IMR-90 (cell line): Measurements from ENCODE around the gene KMT2A. TPM values are rescaled to one million over a fixed set of nuclear protein-coding genes. Genes with fewer than 3 reads are reported as not detected.

Experiments
- ATAC-seq: fragments of 200-7000 bp; cut with Tn5 transposase; 2 replicates; pipeline ENCODE4 v1.9.1; 2020; ENCODE audit warnings: low read depth, mild to moderate bottlenecking, moderate library complexity
- Bru-seq: library from RNA; stranded (reverse); fragments of 400-500 nt; gene quantifications from one replicate; lab custom pipeline; 2021; lab: Mats Ljungman, UMichigan
- BruChase-seq, 2 experiments: library from RNA; stranded (reverse); fragments of 400-500 nt; gene quantifications; one replicate each; lab custom pipeline; 2021; lab: Mats Ljungman, UMichigan
- BruUV-seq: library from RNA; stranded (reverse); fragments of 400-500 nt; replicated peaks from 2 replicates; lab custom pipeline; 2021; lab: Mats Ljungman, UMichigan
- CTCF ChIA-PET: fragments of 300-600 bp; formaldehyde crosslinking; extraction: SDS; loops from one replicate; lab custom pipeline; 2021; ENCODE audit warnings: antibody characterized with exemption; lab: Yijun Ruan, JAX
- POLR2A ChIA-PET: fragments of 300-600 bp; sonication (Branson Sonifier 250); formaldehyde crosslinking; loops from one replicate; lab custom pipeline; 2022; ENCODE audit warnings: antibody characterized with exemption; ENCODE audit not compliant: unreplicated experiment; lab: Charles Lee
- DNase-seq: peaks from one replicate; pipeline ENCODE4 v3.0.0; 2013
- H2AFZ ChIP-seq: replicated peaks from 2 replicates; pipeline ENCODE3; 2013; ENCODE audit warnings: low read length, mild to moderate bottlenecking; ENCODE audit not compliant: poor library complexity
- H2AK5ac ChIP-seq: 2 replicates; pipeline ENCODE4 v1.6.1; 2013; ENCODE audit warnings: low read depth, low read length, inconsistent platforms
- H2AK9ac ChIP-seq: replicated peaks from 2 replicates; pipeline ENCODE3; 2013; ENCODE audit warnings: mild to moderate bottlenecking, low read depth, low read length, moderate library complexity; ENCODE audit not compliant: poor library complexity
- H2BK120ac ChIP-seq: 2 replicates; pipeline ENCODE4 v1.6.1; 2013; ENCODE audit warnings: low read depth, low read length, inconsistent platforms
- H2BK15ac ChIP-seq: 3 replicates; pipeline ENCODE4 v1.6.1; 2013; ENCODE audit warnings: low read depth, low read length, inconsistent platforms
- H2BK20ac ChIP-seq: 2 replicates; pipeline ENCODE4 v1.6.1; 2013; ENCODE audit warnings: low read depth, mild to moderate bottlenecking, inconsistent platforms, low read length, moderate library complexity
- H2BK5ac ChIP-seq: 2 replicates; pipeline ENCODE4 v1.6.1; 2013; ENCODE audit warnings: mild to moderate bottlenecking, low read depth, low read length, inconsistent platforms; ENCODE audit not compliant: poor library complexity, severe bottlenecking
- H3K14ac ChIP-seq: replicated peaks from 2 replicates; pipeline ENCODE4 v1.6.1; 2013; ENCODE audit warnings: low read depth, low read length, inconsistent platforms
- H3K18ac ChIP-seq: 2 replicates; pipeline ENCODE4 v1.6.1; 2013; ENCODE audit warnings: low read depth, low read length, control low read depth
- H3K23ac ChIP-seq: 2 replicates; pipeline ENCODE4 v1.6.1; 2013; ENCODE audit warnings: low read depth, low read length, inconsistent platforms
- H3K27ac ChIP-seq: 2 replicates; pipeline ENCODE4 v1.5.1; 2013; ENCODE audit warnings: mild to moderate bottlenecking, control low read depth, low read length; ENCODE audit not compliant: insufficient read depth
- H3K27me3 ChIP-seq: 2 replicates; pipeline ENCODE4 v1.6.1; 2013; ENCODE audit warnings: low read length; ENCODE audit not compliant: control insufficient read depth, insufficient read depth
- H3K36me3 ChIP-seq: 2 replicates; pipeline ENCODE4 v1.6.1; 2013; ENCODE audit warnings: low read length, mixed read lengths; ENCODE audit not compliant: control insufficient read depth, insufficient read depth
- H3K4ac ChIP-seq: 2 replicates; pipeline ENCODE4 v1.6.1; 2013; ENCODE audit warnings: low read depth, low read length, inconsistent platforms
- H3K4me1 ChIP-seq: 2 replicates; pipeline ENCODE4 v1.6.1; 2013; ENCODE audit warnings: low read length, mixed read lengths; ENCODE audit not compliant: control insufficient read depth, insufficient read depth
- H3K4me2 ChIP-seq: 2 replicates; pipeline ENCODE4 v1.6.1; 2013; ENCODE audit warnings: low read depth, mild to moderate bottlenecking, control low read depth, low read length, moderate library complexity
- H3K4me3 ChIP-seq: 2 replicates; pipeline ENCODE4 v1.5.1; 2013; ENCODE audit warnings: low read depth, mild to moderate bottlenecking, control low read depth, low read length, moderate library complexity; ENCODE audit not compliant: insufficient read depth
- H3K56ac ChIP-seq: 2 replicates; pipeline ENCODE4 v1.6.1; 2013; ENCODE audit warnings: low read length, inconsistent platforms; ENCODE audit not compliant: insufficient read depth; ENCODE audit errors: extremely low read depth
- H3K79me1 ChIP-seq, 2 experiments: 2 replicates each; pipeline ENCODE4 v1.6.1; 2013; ENCODE audit warnings: low read length in 2 of 2, inconsistent platforms in 1 of 2, low read depth in 1 of 2
- H3K9ac ChIP-seq: 2 replicates; pipeline ENCODE4 v1.6.1; 2013; ENCODE audit warnings: low read depth, low read length, control low read depth
- H3K9me1 ChIP-seq: 2 replicates; pipeline ENCODE4 v1.6.1; 2013; ENCODE audit warnings: low read length, inconsistent platforms; ENCODE audit not compliant: insufficient read depth
- H3K9me3 ChIP-seq: 2 replicates; pipeline ENCODE4 v1.6.1; 2013; ENCODE audit warnings: low read length; ENCODE audit not compliant: control insufficient read depth, insufficient read depth
- H4K20me1 ChIP-seq: 2 replicates; pipeline ENCODE4 v1.6.1; 2013; ENCODE audit warnings: low read length, inconsistent platforms; ENCODE audit not compliant: insufficient read depth
- H4K5ac ChIP-seq: 2 replicates; pipeline ENCODE4 v1.6.1; 2013; ENCODE audit warnings: mild to moderate bottlenecking, low read depth, low read length, control low read depth
- H4K8ac ChIP-seq, 2 experiments: 2 replicates each; pipeline ENCODE4 v1.6.1; 2013; ENCODE audit warnings: low read depth in 2 of 2, low read length in 2 of 2, control low read depth in 1 of 2, inconsistent platforms in 1 of 2
- H4K91ac ChIP-seq: 2 replicates; pipeline ENCODE4 v1.6.1; 2013; ENCODE audit warnings: low read depth, low read length, inconsistent platforms; ENCODE audit not compliant: insufficient read depth
- BHLHE40 ChIP-seq: fragments of 150-350 bp; IDR thresholded peaks from 2 replicates; pipeline ENCODE4 v1.6.1; 2016; ENCODE audit warnings: mild to moderate bottlenecking, low read depth, low read length
- ELK1 ChIP-seq: fragments of 150-350 bp; IDR thresholded peaks from 2 replicates; pipeline ENCODE4 v1.6.1; 2016; ENCODE audit warnings: low read depth, mild to moderate bottlenecking, low read length, moderate library complexity, borderline replicate concordance
- FOS ChIP-seq: fragments of 150-350 bp; IDR thresholded peaks from 2 replicates; pipeline ENCODE4 v1.6.1; 2016; ENCODE audit warnings: low read depth, low read length
- MAZ ChIP-seq: IDR thresholded peaks from 2 replicates; pipeline ENCODE4 v1.6.1; 2012; ENCODE audit warnings: low read depth, mild to moderate bottlenecking, low read length, improper control_type of control experiment, moderate library complexity, borderline replicate concordance
- MXI1 ChIP-seq: IDR thresholded peaks from 2 replicates; pipeline ENCODE4 v1.6.1; 2012; ENCODE audit warnings: low read depth, mild to moderate bottlenecking, low read length, moderate library complexity, borderline replicate concordance
- NFE2L2 ChIP-seq: fragments of 150-350 bp; IDR thresholded peaks from 2 replicates; pipeline ENCODE4 v1.6.1; 2016; ENCODE audit warnings: low read depth, mild to moderate bottlenecking, low read length
- RAD21 ChIP-seq: IDR thresholded peaks from 2 replicates; pipeline ENCODE4 v1.6.1; 2012; ENCODE audit warnings: low read length, improper control_type of control experiment
- RFX5 ChIP-seq: IDR thresholded peaks from 2 replicates; pipeline ENCODE4 v1.8.0; 2012; ENCODE audit warnings: low read depth, mild to moderate bottlenecking, low read length, moderate library complexity
- SMC3 ChIP-seq: fragments of 150-350 bp; IDR thresholded peaks from 2 replicates; pipeline ENCODE4 v1.6.1; 2016; ENCODE audit warnings: low read depth, mild to moderate bottlenecking, antibody characterized with exemption, low read length, moderate library complexity
- WGBS, 2 experiments: methylation state at CpG; one replicate each; pipeline versions ENCODE4 v1.1.5 to v1.1.7; 2013; ENCODE audit warnings: missing lambda C conversion rate in 2 of 2; ENCODE audit not compliant: insufficient read length in 1 of 2; ENCODE audit errors: extremely low coverage in 2 of 2; 5-methylcytosine and 5-hydroxymethylcytosine counted together
- dilution Hi-C: fragments of 300-500 bp; cut with HindIII; formaldehyde crosslinking; loops from one replicate; pipeline ENCODE4 v1.14.3; 2018; ENCODE audit warnings: low sequenced_read_pairs; ENCODE audit not compliant: unreplicated experiment
- in situ Hi-C: fragments of 300-500 bp; cut with MboI; formaldehyde crosslinking; loops from 3 replicates; pipeline ENCODE4 v1.14.3; 2019; ENCODE audit warnings: low sequenced_read_pairs, inconsistent platforms, mixed read lengths
- intact Hi-C: fragments of 100-400 bp; cut with micrococcal nuclease; formaldehyde crosslinking; loops from 2 replicates; pipeline ENCODE4 v1.10.0; 2022
- long read RNA-seq: library from polyadenylated mRNA; unstranded; transcript quantifications from one replicate; pipeline ENCODE4 v2.0.0, GENCODE V29; 2021; ENCODE audit not compliant: unreplicated experiment
- polyA plus RNA-seq, 3 experiments: library from polyadenylated mRNA; depleted of rRNA; stranded (reverse); fragments of >200 nt; gene quantifications; 2 replicates each; pipeline ENCODE4 v1.2.3, GENCODE V29; 2012; ENCODE audit warnings: low replicate concordance in 1 of 3
- total RNA-seq: library from RNA; depleted of rRNA; stranded (reverse); fragments of >200 nt; gene quantifications from 2 replicates; pipeline ENCODE4 v1.2.3, GENCODE V29; 2012; rRNA removed

The KMT2A gene
- 19.7 and 21.1 TPM in 2 replicates for total RNA-seq
- 15.0 and 18.2 TPM in 2 replicates for polyA plus RNA-seq (2012; rRNA removed)
- polyA plus RNA-seq (2012; cell fraction: cytosol; rRNA removed): 6.1 and 6.3 TPM in 2 replicates
- 26.7 and 54.4 TPM in 2 replicates for polyA plus RNA-seq (2012; cell fraction: nucleus; rRNA removed; ENCODE audit: low replicate concordance)
- Bru-seq, nascent RNA: percentile 92 among the genes with signal in this experiment
- BruChase-seq, experiment 1, labeled RNA remaining after a 6-hour chase: percentile 90 among the genes with signal in this experiment
- percentile 98 among the genes with signal in this experiment for BruChase-seq, experiment 2, labeled RNA remaining after a 2-hour chase
- long read RNA-seq, partial matches to known transcripts: 11 of 22 reads
- long read RNA-seq, other reads (novel, unspliced or antisense): 11 of 22 reads

GRCh38 chr11:118435893-118436624, at the start of gene KMT2A:
TSS of gene KMT2A (plus strand) at chr11:118436492. CDS start at chr11:118436513, 21 bp downstream.
- Histone ChIP-seq H4K5ac (peak within 1 kb of the TSS; percentile 66), H3K18ac (peak within 1 kb of the TSS; percentile 73), H3K9ac (peak within 1 kb of the TSS; percentile 83), H3K4me2 (peak within 1 kb of the TSS; percentile 100), H3K27ac (peak within 1 kb of the TSS; percentile 95), H3K36me3 (no peaks in the 10 kb centered on the region), H3K4ac (peak within 1 kb of the TSS; percentile 89), H2AFZ (peak within 1 kb of the TSS; percentile 96), H3K23ac (peak within 1 kb of the TSS; percentile 86), H2AK5ac (0 out of 2 replicates have a peak within 1 kb of the TSS, but pooled peaks have one; percentile 51), H2BK120ac (0 out of 2 replicates have a peak within 1 kb of the TSS, but pooled peaks have one; percentile 37), H3K9me1 (no peaks in the 10 kb centered on the region), H2BK20ac (no peak within 1 kb of the TSS), H4K8ac (peak within 1 kb of the TSS; percentile 62 to 71; a peak in 3 of 4 replicates), H3K9me3 (no peaks in the 10 kb centered on the region), H2BK15ac (no peak within 1 kb of the TSS), H4K20me1 (peaks cover 44% of the 10 kb centered on the region), H2BK5ac (peak within 1 kb of the TSS; percentile 91), H3K14ac (peak within 1 kb of the TSS; percentile 66), H4K91ac (peak within 1 kb of the TSS; percentile 53), H3K79me1 (peaks cover 0 to 42% of the 10 kb centered on the region in 2 experiments; a peak in 2 of 4 replicates), H3K4me1 (peaks cover 6% of the 10 kb centered on the region), H3K56ac (peak within 1 kb of the TSS; percentile 49), H2AK9ac (peak within 1 kb of the TSS; percentile 99), H3K4me3 (peak within 1 kb of the TSS; percentile 99), H3K27me3 (no peaks in the 10 kb centered on the region)
- no peak for TF ChIP-seq ELK1
- TF ChIP-seq RAD21: no peak
- TF ChIP-seq MAZ: peak; percentile 98
- TF ChIP-seq SMC3: no peak
- TF ChIP-seq RFX5: no peak
- TF ChIP-seq NFE2L2: no peak
- TF ChIP-seq BHLHE40: 0 out of 2 replicates have a peak, but pooled peaks have one; percentile 2
- no peak for TF ChIP-seq MXI1
- TF ChIP-seq FOS: peak; percentile 100
- in situ Hi-C loops: no loop called here
- 0% methylated on average over 26 of the region's 83 CpGs; no CpG with 5 or more reads in 1 of the 2 experiments for WGBS, 2 experiments
- dilution Hi-C loops: no loop called here
- intact Hi-C loops: loop anchor here (1.0 to 5.0 kb wide), 2 partner anchors 34 to 51 kb away; no protein-coding TSS in a partner anchor
- ChIA-PET CTCF (no interaction called here), POLR2A (no interaction called here)
- BruUV-seq: no TSS peak
- peak; percentile 86 for ATAC-seq
- DNase-seq: peak; percentile 95
